B cell (primary cell): Measurements from ENCODE around the gene C10orf90.

Experiments used
- CTCF ChIP-seq: fragments of 200-600 bp; IDR thresholded peaks from one replicate; pipeline ENCODE4 v1.8.0; 2022; ENCODE audit warnings: antibody characterized with exemption, mild to moderate bottlenecking
- EZH2 ChIP-seq: IDR thresholded peaks from 2 replicates; pipeline ENCODE4 v1.6.1; 2012; ENCODE audit warnings: borderline replicate concordance, low read depth, mild to moderate bottlenecking, moderate library complexity, low read length; ENCODE audit not compliant: insufficient read depth, poor library complexity, severe bottlenecking

DNA sequence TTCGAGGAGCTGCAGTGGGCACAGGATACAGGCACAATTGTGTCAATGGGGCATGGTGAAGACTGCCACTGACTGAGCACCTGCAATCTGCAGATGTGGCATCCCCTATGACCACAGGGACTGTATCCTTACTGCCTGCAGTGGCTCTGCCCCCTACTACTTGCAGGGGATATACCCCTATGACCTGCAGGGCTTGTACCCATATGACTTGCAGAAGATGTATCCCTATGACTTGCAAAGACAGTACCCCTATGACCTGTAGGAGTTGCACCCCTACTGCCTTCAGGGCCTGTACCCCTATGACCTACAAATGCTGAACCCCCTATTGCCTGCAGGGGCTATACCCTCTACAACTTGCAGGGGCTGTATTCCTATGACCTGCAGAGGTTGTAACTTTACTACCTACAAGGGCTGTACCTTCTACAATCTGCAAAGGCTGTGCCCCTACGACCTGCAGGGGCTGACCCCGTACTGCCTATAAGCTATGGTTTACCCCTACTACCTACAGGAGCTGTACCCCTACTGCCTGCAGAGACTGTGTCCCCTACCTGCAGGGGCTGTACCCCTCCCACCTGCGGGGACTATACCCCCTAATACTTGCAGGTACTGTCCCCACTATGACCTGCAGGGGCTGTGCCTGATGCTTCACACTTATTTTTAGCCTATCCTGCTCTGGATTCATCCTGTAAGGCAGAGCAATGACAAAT is 216.3 kb downstream of the C10orf90 start:
- TF ChIP-seq CTCF (no peak), EZH2 (no peak)
